Skin of body (tissue), 2 donors: ENCODE data around the gene IQCE. TPM values are rescaled to one million over a fixed set of nuclear protein-coding genes. Genes with fewer than 3 reads are reported as not detected.
"Not testable (repeated sequence)": the region's sequence is repeated elsewhere in the genome, so short reads cannot be mapped to it uniquely, and the experiment has no call there.

Experiments used
- DNase-seq: peaks from one replicate; lab custom pipeline; 2025; lab: John Stamatoyannopoulos, UW
- total RNA-seq: library from RNA; depleted of rRNA; stranded (reverse); fragments of >200 nt; gene quantifications from one replicate; pipeline ENCODE4 v1.2.3, GENCODE V29; 2014

IQCE gene
- total RNA-seq, 1 donor from 2014 or later, result 8.0 TPM

GRCh38 chr7:2520761-2521290, 38.0 kb upstream of the IQCE start:
- no peak for DNase-seq

DNA sequence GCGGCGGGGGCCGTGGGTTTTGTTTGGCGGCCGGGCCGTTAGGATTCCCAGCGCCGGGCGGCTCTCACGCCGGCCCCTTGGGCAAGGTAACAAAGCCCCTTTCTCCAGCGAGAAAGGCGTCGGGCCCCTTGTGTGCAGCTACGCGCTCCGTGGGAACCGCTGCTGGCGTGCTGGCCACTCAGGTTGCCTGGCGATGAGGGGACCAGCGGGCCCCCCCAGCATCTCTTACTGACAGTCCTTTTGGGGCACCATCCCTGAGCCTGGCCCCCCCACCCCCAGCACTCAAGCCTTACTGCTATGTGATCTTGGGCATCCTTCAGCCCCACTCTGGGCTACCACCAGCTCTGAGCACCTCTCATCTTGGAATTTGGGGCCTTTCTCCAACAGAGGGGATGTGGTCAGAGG, 37.4 kb upstream of the IQCE start:
- no peak for DNase-seq

- no peak for DNase-seq
These were observed 36.7 kb upstream of the IQCE start for GRCh38 chr7:2521952-2522591.

DNA sequence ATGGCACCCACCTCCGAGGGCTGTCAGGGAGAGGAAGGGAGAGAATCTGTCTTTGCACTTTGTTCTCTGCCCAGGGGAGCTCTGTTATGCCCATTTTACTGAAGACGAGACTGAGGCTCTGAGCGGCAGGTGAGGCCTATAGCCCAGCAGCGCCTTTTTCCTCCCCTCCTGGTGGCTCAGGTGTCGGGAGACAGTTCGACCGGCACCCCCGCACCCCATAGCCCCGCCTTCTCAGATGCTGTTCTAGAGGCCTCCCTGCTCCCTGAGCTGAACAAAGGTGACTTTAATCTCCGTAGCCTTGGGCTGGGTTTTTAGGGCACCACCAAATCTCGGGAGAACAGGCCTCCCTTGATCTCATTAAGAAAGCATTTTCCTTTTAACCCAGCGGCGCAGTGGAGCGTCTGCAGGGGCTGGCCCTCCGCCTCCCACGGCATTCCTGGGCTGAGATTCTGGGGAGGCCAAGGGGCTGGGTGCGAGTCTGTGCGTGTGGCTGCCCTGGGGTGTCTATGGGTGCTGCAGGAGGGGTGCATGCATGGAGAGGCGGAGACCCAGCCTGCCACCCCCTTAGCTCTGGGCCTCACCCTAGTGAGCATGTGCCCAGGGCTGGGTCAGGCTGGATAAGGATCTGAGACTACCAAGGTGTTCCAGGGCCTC, 35.9 kb upstream of the IQCE start:
- DNase-seq, result peak; percentile 37

- no peak for DNase-seq
These were observed 35.3 kb upstream of the IQCE start for GRCh38 chr7:2523461-2523936.

- peak; percentile 33 for DNase-seq
These were observed 34.6 kb upstream of the IQCE start for GRCh38 chr7:2523941-2524807.

DNA sequence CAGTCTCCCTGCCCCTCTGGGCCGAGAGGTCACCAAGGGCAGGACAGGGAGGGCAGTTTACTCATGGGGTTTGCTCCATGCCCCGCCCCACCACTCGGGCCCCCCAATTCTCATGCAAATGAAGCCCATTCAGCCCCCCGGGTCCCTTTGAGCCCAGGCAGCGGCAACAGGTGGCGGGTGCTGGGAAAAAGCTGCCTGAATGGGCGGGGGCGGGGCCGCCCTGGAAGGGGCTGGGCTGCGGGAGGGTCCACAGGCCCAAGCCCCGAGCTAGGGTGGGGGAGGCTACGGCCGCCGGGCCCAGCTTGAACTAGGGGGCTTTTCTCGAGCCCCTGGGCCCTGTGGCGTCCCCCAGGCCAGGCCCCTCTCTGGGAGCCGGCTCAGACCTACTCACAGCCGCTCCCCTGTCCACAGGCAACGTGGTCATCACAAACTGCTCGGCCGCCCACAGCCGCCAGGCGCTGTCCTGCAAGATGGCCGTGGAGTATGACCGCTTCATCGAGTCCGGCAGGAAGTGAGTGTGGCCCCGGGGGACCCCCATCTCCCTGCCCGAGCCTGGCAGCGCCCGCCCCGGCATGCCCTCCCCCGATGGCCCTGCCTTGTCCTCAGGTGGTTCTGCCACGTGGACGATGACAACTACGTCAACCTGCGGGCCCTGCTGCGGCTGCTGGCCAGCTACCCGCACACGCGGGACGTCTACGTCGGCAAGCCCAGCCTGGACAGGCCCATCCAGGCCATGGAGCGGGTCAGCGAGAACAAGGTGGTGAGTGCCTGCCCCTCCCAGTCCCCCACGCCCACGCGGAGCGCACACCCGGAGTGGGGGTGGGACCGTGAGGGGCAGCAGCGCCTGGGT, 33.7 kb upstream of the IQCE start:
- DNase-seq, result no peak

DNA sequence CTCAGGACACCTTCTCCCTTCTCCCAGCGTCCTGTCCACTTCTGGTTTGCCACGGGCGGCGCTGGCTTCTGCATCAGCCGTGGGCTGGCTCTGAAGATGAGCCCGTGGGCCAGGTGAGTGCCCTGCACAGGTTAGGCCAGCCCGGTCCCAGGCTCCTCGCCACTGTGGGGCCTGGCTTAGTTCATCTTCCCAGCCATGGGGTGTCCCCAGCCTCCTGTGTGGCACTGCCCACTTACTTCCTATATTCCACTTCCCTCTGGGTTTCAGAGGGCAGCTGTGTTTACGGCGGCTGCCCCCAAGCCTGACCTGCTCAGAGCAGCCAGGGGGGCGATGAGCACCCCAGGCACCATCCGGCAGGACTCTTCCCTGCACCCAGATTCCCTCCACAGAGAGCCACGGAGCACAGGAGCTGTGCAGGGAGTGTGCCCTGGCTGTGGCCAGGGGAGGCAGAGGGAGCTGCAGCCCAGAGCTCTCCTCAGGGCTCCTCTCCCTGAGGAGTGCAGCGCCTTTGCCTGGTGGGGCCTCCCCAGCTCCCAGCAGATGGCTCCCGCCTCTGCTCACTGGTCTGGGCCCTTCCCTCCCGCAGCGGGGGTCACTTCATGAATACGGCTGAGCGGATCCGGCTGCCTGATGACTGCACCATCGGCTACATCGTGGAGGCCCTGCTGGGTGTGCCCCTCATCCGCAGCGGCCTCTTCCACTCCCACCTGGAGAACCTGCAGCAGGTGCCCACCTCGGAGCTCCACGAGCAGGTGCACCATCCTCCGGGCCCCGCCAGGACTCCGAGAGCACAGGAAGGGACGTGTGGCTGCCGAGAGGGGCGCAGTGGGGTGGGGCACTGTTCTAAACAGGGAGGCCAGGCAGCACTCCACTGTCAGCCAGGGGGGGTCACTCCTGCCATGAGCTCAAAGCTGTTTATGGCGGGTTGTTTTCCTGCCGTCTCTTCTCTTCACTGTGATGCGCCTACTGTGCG, 32.8 kb upstream of the IQCE start:
- DNase-seq, result no peak

DNA sequence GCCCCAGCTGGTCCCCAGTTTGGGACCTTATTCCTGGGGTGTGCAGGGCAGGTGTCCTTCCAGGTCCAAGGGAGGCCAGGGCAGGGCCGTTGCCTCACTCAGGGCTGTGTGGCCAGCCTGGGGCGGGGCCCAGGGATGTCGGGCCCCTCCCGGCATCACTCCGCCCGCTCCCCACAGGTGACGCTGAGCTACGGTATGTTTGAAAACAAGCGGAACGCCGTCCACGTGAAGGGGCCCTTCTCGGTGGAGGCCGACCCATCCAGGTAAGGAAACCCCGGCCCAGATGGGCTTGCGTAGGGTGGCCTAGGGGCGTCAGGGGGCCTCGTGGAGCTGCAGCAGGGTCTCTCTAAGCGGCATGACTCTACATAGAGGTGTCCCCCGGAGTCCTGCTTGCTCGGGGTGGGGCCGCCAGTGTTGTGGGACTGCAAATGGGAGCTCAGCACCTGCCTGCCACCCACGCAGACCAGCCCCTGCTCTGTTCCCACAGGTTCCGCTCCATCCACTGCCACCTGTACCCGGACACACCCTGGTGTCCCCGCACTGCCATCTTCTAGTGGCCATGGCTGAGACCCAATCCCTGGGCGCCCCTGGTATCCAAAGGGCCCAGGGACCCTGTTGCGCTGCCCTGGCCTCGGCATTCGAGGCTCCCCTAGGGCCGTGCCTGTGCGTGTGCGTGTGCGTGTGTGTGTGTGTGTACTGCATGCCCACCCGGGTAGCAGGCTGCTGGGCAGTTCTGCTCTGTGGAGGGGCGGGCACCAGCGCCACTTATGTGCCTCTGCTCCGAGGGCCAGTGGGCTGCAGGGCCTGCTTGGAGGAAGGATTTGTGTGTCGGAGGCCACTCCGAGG, 31.9 kb upstream of the IQCE start:
- DNase-seq, result no peak

DNA sequence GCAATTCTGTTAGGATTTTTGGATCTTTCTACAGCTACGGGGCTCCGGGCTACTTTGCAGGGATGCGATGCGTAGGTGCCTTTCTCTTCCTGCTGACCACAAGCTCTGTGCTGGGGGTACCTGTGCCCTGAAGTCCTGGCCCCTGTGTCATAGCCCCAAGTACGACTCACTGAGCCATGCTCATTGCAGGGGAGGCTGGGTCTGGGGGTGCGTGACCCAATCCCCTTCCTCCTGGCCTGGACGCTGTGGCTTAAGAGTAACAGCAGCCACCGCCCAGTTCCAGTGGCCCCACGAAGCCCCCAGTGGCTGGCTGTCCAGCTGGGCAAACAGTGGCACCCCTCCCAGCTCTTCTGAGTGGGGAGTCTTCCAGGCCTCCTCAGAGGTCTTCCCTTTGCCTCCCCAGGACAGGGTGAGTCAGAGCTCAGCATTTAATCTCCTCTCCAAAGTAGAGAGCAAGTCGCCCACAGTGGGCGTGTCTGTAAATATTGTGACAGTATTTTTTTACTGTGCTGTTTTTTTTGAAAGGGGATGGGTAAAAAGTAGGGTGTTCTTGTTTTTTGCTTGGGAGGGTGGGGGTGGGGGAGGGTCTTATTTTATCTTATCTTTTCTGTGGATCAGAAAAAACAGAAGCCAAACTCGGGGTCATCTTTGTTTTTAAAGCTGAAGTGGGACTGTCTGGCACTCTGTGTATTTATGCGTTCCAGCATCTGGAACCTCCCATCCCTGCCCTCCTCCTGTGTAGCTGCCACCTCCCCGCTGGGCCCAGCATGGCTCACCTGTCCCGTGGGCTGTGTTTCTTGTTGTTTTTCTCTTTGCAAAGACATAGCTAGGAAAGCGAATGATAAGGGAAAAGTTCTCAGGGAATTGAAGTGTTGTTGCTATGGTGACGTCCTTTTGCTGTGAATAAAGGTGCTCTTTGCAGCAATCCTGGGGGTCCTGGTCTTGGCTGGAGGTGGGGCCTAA, 31.0 kb upstream of the IQCE start:
- DNase-seq, result no peak

GRCh38 chr7:2528481-2529095, 30.2 kb upstream of the IQCE start:
- DNase-seq, result no peak

DNA sequence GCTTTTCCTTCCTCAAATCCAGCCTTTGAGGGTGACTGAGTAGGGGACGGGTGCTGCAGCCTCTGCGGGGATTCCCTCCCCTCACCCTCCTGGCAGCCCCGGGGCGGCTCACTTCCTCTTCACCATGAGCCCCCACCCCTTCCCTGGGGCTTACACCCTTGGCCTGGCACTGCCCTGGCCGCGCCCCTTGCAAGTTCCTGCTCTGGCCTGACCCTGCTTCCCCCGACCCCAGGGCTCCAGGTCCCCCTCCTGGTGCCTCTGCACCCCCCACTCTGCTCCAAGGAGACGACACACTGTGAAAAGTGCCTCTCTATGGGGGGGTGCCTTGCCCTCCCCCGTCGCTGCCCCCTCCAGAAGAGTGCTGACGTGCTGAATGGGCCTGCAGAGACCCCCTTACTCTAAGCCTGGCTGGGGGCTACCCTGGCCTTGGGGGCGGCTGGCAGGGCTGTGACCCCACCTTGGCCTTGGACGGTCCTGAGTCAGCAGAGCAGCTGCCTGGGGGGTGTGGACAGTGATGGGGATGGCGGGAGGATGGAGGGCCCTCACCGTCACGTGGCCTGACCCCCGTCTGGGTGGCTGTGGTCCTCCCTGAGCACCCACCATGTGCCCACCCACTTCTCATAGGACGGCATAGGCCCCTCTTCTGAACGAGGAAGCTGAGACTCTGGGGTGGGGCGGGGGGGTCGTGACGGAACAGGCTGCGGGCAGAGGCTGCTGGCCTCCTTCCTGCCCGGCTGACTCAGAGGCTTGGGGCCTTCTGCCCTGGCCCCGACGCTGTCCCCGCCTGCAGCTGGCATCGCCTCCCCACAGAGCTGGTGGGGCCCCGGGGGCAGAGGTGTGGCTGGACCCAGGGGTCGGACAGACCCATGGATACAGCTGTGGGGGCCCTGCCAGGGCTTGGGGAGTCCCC, 29.4 kb upstream of the IQCE start:
- no peak for DNase-seq

- no peak for DNase-seq
These were observed 28.4 kb upstream of the IQCE start for GRCh38 chr7:2530071-2530987.

GRCh38 chr7:2530994-2531795, 27.6 kb upstream of the IQCE start:
- DNase-seq, result not testable (repeated sequence)
